Measurements from ENCODE around the gene HELZ2. TPM values are rescaled to one million over a fixed set of nuclear protein-coding genes. Genes with fewer than 3 reads are reported as not detected.

Gene HELZ2
- total RNA-seq, 2 experiments from 2014 or later: 6.5 to 8.3 TPM

DNA sequence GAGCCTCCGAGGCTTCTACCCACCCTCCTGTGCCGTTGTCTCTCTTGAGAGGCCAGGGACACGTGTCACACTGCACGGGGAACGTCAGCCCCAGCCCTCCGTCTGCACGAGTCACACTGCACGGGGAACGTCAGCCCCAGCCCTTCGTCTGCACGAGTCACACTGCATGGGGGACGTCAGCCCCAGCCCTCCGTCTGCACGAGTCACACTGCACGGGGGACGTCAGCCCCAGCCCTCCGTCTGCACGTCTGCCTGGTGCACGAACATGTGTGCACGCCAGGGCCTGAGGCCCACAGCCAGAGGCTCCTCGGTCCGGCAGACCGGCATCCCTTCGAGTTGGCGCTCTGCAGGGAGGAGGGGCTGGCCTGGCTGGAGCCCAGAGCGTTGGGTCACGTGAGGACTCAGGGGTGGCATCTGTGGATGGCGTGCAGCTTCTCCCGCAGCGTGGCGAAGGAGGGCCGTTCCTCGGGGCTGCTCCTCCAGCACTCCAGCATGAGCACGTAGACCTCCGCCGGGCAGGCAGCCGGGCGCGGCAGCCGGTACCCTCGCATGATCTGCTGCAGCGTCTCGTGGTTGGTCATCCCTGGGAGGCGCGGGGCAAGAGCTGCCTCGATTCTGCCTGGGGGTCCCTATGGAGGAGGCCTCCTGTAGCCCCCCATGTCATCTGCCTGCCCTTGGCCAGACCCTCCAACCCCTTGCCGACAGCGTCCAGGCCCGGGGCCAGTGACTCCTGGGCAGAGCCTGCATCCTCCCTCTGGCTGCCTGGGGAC is 33.4 kb downstream of the HELZ2 start:
- Histone ChIP-seq H2AFZ (ENCODE audit: low read length) (no peak overlapping the region), H3K4me1 (ENCODE audit: insufficient read depth, low read length, poor library complexity, severe bottlenecking) (peaks cover 36% of the 10 kb centered on the region), H3K9me3 (ENCODE audit: low read length) (no peaks in the 10 kb centered on the region), H3K27ac (ENCODE audit: low read depth, low read length, poor library complexity, severe bottlenecking) (no peak overlapping the region), H3K4me3 (ENCODE audit: low read depth, low read length, poor library complexity, severe bottlenecking) (no peak overlapping the region), H3K79me2 (ENCODE audit: insufficient read depth, low read depth, low read length) (no peaks in the 10 kb centered on the region), H3K9me2 (ENCODE audit: insufficient read depth, low read length) (no peaks in the 10 kb centered on the region), H4K20me1 (ENCODE audit: insufficient read depth, low read length) (no peaks in the 10 kb centered on the region), H3K36me3 (ENCODE audit: insufficient read depth, low read length) (no peaks in the 10 kb centered on the region), H3K4me2 (ENCODE audit: low read length) (no peak overlapping the region)
- intact Hi-C loops (cut with micrococcal nuclease; ENCODE audit: unreplicated experiment): no loop called here
- ChIA-PET CTCF (ENCODE audit: unreplicated experiment) (no interaction called here), POLR2A (no interaction called here)
- no peak for TF ChIP-seq EZH2phosphoT487 (IDR thresholded peaks at IDR 0.05; ENCODE audit: borderline replicate concordance, low read depth, low read length)
- TF ChIP-seq, protein P1, sequence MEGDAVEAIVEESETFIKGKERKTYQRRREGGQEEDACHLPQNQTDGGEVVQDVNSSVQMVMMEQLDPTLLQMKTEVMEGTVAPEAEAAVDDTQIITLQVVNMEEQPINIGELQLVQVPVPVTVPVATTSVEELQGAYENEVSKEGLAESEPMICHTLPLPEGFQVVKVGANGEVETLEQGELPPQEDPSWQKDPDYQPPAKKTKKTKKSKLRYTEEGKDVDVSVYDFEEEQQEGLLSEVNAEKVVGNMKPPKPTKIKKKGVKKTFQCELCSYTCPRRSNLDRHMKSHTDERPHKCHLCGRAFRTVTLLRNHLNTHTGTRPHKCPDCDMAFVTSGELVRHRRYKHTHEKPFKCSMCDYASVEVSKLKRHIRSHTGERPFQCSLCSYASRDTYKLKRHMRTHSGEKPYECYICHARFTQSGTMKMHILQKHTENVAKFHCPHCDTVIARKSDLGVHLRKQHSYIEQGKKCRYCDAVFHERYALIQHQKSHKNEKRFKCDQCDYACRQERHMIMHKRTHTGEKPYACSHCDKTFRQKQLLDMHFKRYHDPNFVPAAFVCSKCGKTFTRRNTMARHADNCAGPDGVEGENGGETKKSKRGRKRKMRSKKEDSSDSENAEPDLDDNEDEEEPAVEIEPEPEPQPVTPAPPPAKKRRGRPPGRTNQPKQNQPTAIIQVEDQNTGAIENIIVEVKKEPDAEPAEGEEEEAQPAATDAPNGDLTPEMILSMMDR (conservative IDR thresholded peaks at IDR 0.05; ENCODE audit: low read length): no peak
- BruUV-seq (replicated peaks): no TSS peak
- DNase-seq (ENCODE audit: low spot score): no peak

GRCh38 chr20:63539441-63540370 is 34.3 kb downstream of the HELZ2 start:
- no peaks in the 10 kb centered on the region for H3K36me3 ChIP-seq (ENCODE audit: insufficient read depth, low read length)
- no peak overlapping the region for H3K27ac ChIP-seq (ENCODE audit: low read depth, low read length, poor library complexity, severe bottlenecking)
- H3K4me1 ChIP-seq (ENCODE audit: insufficient read depth, low read length, poor library complexity, severe bottlenecking): peaks cover 30% of the 10 kb centered on the region
- no peaks in the 10 kb centered on the region for H3K79me2 ChIP-seq (ENCODE audit: insufficient read depth, low read depth, low read length)
- no peak overlapping the region for H2AFZ ChIP-seq (ENCODE audit: low read length)
- no peaks in the 10 kb centered on the region for H3K9me3 ChIP-seq (ENCODE audit: low read length)
- no peak overlapping the region for H3K4me2 ChIP-seq (ENCODE audit: low read length)
- no TSS peak for BruUV-seq (replicated peaks)
- TF ChIP-seq, protein P1 (conservative IDR thresholded peaks at IDR 0.05; ENCODE audit: low read length): no peak
- no peak for TF ChIP-seq EZH2phosphoT487 (IDR thresholded peaks at IDR 0.05; ENCODE audit: borderline replicate concordance, low read depth, low read length)
- ChIA-PET POLR2A (interaction anchor here (2.6 kb wide), 1 partner anchor 102 kb away, joined by 13 read pairs; no protein-coding TSS in a partner anchor), CTCF (ENCODE audit: unreplicated experiment) (no interaction called here)
- no peaks in the 10 kb centered on the region for H3K9me2 ChIP-seq (ENCODE audit: insufficient read depth, low read length)
- H4K20me1 ChIP-seq (ENCODE audit: insufficient read depth, low read length): no peaks in the 10 kb centered on the region
- intact Hi-C loops (cut with micrococcal nuclease; ENCODE audit: unreplicated experiment): loop anchor here (2.0 to 10.0 kb wide), 4 partner anchors 88 to 433 kb away; partner anchors contain the start of genes ABHD16B, DNAJC5, GMEB2 and TPD52L2
- H3K4me3 ChIP-seq (ENCODE audit: low read depth, low read length, poor library complexity, severe bottlenecking): no peak overlapping the region
- DNase-seq (ENCODE audit: low spot score): no peak
